Fibroblast of upper back skin (primary cell): ENCODE measurements around the gene PRKD1.
"Not testable (repeated sequence)": the region's sequence is repeated elsewhere in the genome, so short reads cannot be mapped to it uniquely, and the experiment has no call there.

ENCODE experiments used
- DNase-seq: peaks from one replicate; pipeline ENCODE4 v3.0.0-alpha.2; 2013

PRKD1 gene

GRCh38 chr14:29789475-29789874, 138.2 kb downstream of the PRKD1 start:
- no peak for DNase-seq

GRCh38 chr14:29788093-29788492, 139.6 kb downstream of the PRKD1 start:
- no peak for DNase-seq

DNA sequence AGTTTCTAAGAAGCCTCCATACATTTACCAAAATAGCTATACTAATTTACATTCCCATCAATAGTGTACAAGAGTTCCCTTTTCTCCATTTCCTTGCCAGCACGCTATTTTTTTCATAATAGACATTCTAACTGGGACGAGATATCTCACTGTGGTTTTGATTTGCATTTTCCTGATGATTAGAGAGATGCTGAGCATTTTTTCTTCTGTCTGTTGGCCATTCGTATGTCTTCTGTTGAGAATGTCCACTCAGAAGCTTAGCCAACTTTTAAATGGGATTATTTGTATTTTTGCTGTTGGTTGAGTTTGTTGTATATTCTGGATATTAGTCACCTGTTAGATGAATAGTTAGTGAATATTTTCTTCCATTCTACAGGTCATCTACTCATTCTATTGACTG, 144.1 kb downstream of the PRKD1 start:
- DNase-seq, result no peak

GRCh38 chr14:29782041-29782440, 145.6 kb downstream of the PRKD1 start:
- DNase-seq, result no peak

DNA sequence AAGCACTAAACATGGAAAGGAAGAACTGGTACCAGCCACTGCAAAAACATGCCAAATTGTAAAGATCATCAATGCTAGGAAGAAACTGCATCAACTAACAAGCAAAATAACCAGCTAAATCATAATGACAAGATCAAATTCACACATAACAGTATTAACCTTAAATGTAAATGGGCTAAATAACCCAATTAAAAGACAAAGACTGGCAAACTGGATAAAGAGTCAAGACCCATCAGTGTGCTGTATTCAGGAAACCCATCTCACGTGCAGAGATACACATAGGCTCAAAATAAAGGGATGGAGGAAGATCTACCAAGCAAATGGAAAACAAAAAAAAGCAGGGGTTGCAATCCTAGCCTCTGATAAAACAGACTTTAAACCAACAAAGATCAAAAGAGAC, 150.5 kb downstream of the PRKD1 start:
- DNase-seq, result not testable (repeated sequence)

- no peak for DNase-seq
Observed at GRCh38 chr14:29773990-29774389, 153.7 kb downstream of the PRKD1 start.

DNA sequence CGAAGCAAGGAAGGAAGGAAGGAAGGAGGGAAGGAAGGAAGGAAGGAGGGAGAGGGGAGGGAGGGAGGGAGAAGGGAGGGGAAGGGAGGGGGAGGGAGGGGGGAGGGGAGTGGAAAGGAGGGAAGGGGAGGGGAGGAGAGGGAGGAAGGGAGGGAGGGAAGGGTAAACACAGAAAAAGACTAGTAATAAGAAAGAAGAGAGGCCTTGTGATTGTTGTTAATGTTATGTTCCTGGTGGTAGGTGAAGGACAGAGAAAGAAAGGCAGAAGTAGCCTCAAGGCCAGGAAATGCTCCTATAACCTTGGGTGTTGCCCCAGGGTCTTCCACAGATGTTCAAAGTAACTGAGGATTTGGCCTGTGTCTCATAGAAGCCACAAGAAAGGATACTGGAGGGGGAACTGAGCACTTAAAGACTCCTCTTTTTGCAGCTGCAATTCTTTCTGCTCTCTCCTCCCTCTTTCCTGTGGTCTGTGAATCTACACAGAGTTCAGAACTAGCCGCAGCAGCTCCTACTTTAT, 164.2 kb downstream of the PRKD1 start:
- DNase-seq, result no peak

DNA sequence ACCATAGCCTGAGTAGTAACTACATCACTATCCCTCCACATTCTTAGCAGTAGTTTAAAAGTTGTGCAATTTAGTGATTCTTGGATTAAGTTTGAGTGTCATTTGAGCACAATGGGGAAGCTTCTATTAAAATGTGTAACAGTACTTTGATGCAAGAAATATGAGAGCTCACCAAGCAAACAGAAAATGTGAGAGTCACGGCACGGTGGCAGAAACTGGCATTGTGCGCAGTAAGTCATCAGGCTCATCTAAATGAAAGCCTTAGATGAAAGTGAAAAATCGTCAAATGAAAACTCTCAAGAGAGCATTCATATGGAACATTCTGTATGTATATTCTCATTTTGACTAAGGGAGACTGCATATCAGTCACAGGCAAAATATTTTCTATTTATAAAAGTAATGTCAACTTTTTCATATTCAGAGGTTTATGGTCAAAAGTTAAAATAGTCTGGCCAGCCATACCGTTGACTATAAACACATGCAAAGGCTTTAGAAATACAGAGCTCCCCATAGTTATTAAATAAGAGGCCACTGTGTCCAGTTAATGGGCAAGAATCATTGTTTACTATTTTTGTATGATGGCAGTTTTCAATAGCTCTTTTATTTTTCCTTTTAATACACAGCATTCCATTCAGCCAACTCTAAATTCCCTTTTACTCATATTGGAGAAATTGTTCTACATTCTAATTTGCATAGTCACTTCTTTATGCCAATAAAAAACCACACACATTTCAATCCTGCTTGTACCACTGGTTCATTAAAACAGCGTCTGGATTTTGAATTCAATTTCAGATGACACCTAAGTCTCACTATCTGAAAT, 167.9 kb downstream of the PRKD1 start:
- DNase-seq, result no peak

DNA sequence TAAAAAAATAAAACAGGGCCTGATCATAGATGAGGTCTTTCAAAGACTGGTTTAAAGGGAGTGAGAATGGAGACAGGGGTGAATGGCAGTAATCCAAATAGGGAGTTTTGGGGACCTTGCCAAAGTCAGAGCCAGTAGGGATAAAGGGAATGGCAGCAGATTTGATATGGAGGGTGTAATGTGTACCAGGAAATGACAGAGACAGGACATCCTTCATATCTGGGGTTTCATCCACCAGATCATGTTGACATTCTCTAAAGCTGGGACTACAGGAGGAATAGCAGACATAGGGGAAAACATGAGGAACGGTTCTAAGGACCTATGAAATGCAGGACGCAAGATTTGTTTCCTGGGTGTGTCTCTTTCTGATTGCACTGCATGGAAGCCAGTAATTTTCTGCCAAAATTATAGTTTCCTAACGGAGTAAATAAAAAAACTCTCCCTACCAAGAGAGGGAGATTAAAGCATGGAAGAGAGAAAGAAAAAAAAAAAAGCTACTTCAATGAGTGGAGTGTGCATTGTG, 169.9 kb downstream of the PRKD1 start:
- no peak for DNase-seq

DNA sequence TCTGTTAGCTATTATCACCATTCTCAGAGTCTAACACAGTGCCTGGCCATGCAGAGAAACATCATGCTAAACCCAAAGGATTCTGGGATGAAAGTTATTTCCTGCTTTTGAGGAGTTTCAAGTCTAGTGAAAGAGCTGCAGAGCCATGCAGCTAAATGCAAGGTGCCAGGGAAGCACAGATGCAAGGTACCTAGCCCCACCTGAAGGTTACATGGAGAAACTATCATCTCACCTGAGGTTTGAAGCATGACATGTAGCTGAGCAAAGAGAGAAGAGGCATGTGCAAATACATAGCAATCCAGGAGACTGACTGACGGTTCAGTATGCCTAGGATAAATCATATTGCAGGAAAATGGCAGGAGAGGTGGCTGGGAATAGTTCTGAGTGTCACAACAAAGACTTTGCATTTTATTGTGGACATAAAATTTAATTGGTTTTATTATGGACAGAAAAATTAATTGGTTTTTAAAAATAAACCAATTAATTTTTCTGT, 170.4 kb downstream of the PRKD1 start:
- DNase-seq, result no peak

- DNase-seq, result no peak
Observed at GRCh38 chr14:29756019-29756385, 171.6 kb downstream of the PRKD1 start.

DNA sequence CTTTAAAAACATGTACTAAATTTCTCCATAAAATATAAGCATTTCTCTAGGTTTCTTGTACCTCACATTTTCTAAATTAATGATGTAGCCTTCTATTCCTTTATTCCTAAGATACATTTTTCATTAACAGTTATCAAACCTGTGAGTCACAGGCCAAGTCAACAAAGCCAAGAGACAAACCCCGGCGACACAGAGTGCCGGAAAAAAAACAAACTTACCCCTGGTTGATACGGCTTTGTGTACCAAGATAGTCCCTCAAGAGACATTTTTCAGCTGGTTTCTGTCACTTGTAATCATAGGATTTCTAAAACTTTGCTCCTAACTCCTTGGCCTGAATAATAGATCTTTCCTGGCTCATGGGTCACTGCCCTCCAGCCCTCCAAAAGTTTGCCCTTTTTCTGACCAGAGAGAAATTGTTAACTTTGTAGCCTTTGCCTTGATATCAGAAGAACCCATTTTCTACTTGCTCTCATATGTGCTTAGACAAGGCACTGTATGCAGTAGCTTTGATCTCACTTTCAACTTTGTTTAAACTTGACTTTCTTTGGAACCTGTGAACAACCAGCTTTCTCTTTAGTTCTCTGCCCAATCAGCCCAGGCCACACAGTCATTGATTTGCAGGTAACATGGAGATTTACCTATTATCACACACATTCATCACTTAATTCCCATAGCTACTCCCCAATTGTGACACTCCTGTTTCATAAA, 172.2 kb downstream of the PRKD1 start:
- no peak for DNase-seq

DNA sequence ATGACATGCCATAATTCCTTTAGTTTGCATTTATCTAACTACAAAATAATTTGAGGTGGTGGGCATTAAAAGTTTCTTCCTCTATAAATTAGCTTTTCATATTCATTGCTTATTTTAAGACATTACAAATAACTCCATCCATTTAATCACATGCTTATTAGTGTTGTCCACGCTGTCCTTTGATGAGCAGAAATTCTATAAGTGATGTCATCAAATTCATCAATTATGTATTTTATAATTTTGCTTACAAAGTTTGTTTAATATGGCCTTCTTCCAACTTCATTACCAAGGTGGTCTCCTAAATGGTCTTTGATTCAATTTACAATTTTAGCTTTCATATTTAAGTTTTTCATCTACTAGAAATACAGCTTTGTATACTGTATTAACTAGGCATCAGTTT, 173.5 kb downstream of the PRKD1 start:
- DNase-seq, result no peak

DNA sequence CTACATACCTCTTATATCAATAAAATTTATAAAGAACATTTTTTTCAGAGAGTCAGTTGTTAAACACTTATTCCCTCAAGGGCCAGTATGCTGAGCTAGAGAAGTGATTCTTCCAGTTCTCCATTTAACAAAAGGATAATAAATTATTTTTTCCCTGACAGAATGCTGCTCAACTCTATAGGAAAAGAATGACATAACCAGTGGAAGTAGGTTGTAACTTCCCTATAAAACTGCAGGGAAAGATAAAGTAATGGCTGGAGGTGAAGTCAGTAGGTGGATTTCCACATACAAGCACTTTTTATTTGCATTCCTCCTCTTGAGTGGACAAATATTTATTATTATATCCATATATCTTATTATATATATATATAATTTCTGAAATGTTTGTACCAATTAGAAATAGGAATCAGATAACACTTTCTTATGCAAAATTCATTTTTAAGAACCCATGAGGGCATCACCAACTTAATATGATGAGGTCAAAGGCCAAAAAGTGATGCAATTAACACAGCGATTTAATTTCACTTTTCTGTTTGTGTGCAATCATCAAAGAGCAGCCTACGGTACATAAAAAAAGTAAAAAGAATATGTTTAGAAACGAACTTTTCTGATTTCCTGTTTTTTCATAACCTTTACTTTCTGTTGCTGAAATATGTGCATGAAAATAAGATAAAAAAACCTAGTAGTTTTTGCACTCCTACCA, 175.3 kb downstream of the PRKD1 start:
- DNase-seq, result no peak

- DNase-seq, result no peak
Observed at GRCh38 chr14:29749829-29750228, 177.8 kb downstream of the PRKD1 start.

DNA sequence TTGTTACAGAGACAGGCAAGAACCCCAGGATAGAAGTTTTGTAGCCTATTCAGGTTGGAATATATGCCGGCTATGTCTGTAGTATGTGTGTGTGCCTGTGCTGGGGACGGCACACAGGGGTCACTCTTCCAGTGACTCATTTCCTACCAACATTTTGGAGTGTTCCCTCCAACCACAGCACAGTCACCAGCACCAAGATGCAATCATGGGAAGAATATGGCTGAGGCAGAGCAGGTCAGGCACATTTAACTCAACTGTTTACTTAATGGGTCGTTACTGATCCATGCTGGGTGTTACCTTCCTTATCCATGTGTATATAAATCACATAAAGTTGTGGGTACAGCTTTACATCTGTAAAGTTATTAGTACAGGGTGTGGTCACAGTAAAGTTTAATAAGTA, 178.3 kb downstream of the PRKD1 start:
- peak; percentile 50 for DNase-seq

DNA sequence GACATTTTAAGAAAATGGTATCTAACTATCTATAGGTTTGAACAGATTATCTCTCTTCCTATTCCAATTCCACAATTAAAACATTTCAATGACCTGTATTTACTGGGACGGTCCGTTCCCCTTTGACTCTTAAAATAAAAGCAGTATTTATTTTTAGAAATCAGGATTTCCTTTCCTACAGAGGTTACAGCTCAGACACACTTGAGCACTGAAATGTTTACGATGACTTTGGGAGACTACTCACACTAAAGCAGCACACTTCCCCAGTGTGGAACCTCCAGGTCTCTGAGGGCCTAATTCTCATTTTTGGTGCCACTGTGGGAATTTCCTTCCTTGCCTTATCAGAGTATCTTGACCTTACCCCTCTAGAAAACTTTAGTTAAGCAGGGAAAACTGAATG, 181.8 kb downstream of the PRKD1 start:
- no peak for DNase-seq

GRCh38 chr14:29743531-29743930, 184.1 kb downstream of the PRKD1 start:
- no peak for DNase-seq

GRCh38 chr14:29741909-29742401, 185.7 kb downstream of the PRKD1 start:
- DNase-seq, result peak; percentile 69

GRCh38 chr14:29740491-29740890, 187.2 kb downstream of the PRKD1 start:
- DNase-seq, result no peak

DNA sequence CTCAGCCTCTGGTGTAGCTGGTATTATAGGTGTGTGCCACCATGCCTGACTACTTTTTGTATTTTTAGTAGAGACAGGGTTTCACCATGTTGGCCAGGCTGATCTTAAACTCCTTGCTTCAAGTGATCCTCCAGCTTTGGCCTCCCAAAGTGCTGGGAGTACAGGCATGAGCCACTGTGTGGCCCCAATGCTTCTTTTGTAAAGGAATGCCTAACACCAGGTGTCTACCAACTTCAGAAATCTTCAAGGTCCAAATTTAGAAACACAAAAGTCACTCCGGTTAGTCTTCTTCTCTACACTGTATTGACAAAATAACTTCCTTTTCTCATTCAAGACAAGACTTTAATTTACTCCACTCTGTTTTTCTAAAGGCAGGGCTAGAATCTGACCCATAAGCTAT, 188.7 kb downstream of the PRKD1 start:
- no peak for DNase-seq

- DNase-seq, result no peak
Observed at GRCh38 chr14:29738056-29738455, 189.6 kb downstream of the PRKD1 start.

DNA sequence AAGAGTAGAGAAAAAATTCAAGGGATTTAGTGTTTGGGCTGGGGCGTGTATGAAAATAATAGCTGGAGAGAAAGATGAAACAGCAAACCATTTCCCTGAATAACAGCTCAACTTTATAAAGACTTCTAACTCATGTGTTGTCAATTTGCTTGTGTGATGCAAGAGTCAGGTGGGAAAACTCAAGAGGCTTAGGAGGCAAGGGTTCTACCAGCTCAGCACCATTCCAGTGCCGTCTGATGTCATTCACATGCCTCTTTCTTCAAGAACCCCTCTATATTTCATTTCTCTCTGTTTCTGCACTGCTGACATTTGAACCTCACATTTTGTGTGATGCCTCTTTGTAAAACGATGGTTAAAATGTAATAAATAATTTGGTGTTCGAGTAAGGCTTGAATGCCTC, 192.2 kb downstream of the PRKD1 start:
- DNase-seq, result no peak
